NCI-H1092 treated with DMSO at 0.1 percent for 48 hours (cell line): Measurements from ENCODE around the gene ACOT4.
A peak's percentile ranks its signal among the peaks of the same experiment; 100 is the strongest.
"Not testable (repeated sequence)": the region's sequence is repeated elsewhere in the genome, so short reads cannot be mapped to it uniquely, and the experiment has no call there.

Experiments used
- DNase-seq: peaks from one replicate; lab custom pipeline; 2025; lab: John Stamatoyannopoulos, UW

ACOT4 gene

DNA sequence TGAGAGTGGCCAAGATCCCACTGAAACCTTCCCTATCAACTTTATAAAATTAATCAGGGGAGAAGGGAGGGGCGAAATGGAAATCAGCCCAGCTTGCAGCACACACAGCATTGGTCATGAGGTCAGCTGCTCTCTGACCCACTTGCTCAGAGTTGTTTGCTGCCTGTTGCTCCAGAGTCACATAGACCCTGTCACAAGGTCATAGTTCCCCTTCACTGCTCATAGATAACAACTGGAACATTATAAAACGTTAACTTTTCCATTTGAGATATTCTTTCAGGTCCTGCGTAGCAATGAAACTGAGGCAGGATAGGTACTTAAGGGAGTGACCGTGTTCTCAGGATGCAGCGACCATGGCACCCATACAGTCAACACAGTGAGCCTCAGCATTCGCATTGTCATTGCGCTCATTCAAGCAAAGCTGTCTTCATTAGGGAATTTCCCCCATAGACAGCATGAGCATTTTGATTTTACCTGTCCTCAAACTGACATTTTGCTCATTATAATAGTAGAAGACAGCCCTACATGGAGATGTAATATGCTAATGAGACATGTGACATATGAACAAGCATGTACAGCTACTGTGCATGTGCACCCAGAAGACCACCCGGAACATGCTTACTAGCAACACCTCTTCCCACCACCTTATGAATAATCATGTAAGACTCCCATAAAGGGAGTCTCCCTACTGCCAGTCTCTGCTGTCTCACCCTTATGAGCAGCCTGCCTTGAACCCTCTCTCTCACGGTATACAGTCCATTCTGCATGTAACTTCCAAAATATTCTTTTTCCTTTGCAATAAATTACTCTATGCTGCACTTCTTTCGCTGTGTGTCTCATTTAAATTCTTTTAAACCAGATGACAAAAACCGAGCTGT lies 9.3 kb upstream of the ACOT4 start:
- not testable (repeated sequence) for DNase-seq

DNA sequence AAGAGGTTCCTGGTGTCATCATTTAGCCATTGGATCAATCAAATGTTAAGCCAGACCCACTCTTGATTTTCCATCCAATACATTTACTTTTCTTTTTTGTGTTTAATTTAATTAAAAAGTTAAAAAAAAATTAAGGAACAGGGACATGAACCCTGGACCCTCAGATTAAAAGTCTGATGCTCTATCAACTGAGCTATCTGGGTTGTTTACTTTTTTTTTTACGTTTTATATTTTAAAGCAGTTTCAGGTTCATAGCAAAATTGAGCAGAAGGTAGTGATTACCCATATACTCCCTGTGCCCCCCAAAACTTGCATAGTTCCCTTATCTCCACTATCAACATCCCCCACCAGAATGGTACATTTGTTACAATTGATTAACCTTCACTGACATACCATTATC lies 3.0 kb upstream of the ACOT4 start:
- no peak for DNase-seq

DNA sequence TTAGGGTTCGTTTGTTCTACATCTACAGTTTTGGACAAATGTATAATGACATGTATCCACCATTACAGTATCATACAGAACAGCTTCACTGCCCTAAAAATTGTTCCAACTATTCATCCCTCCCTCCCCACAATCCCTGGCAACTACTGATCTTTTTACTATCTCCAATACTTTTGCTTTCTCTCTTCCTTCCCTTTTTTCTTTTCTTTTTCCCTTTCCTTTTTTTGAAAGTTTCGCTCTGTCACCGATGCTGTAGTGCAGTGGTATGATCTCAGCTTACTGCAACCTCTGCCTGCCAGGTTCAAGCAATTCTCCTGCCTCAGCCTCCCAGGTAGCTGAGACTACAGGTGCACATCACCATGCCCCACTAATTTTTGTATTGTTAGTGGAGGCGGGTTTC lies 2.6 kb upstream of the ACOT4 start:
- no peak for DNase-seq

DNA sequence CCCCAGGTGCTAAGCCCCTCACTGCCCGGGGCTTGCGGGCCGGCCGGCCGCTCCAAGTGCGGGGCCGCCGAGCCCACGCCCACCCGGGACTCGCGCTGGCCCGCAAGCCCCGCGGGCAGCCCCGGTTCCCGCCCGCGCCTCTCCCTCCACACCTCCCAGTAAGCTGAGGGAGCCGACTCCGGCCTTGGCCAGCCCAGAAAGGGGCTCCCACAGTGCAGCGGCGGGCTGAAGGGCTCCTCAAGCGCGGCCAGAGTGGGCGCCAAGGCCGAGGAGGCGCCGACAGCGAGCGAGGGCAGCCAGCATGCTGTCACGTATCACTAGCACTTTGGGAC lies 1.0 kb upstream of the ACOT4 start:
- DNase-seq = not testable (repeated sequence)

DNA sequence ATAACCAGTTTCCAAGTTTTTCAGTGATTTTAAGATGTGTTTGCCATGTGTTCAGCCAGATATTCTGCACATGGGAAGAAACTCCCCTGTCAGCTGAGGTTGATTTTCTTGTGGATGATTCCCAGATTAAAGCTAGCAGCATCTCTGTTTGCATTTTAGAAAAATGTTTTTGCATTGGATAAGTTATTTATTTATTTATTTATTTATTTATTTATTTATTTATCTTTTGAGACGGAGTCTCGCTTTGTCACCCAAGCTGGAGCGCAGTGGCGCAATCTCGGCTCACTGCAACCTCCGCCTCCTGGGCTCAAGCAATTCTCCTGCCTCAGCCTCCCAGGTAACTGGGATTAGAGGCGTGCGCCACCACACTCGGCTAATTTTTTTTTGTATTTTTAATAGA lies 2.8 kb downstream of the ACOT4 start:
- no peak for DNase-seq

DNA sequence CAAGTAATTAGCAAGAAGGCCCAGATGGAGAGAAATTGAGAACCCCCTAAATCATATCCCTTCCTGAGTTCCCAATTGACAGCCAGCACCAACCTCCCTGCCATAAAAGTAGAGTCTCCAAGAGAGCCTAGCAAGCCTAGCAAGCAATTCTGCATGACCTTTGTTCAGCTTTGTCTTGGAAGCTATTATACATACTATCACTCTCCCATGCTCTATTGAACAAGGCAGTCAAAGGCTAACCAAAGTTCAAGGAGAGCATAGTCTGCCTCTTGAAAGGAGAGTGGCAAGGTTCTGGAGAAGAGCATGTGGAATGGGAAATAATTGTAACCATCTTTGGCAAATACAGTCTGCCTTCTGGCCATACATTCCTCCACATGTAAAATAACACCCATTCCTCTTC lies 7.8 kb downstream of the ACOT4 start:
- no peak for DNase-seq

DNA sequence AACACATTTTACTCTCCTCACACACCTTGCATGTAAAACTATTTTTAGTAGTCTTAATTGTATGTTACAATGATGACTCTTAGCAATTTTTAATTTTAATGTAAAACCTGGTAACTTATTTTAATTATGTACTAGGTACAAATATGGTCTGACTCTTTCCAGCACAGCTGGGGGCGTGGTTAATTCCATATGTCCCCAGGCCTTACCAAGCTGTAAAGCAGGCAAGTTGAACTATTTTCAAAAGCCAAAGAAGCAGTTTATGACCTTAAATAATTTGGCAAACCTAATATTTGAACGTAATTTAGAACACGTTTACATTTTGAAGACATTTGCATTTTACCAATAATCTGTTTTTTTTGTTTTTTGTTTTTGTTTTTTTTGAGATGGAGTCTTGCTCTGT lies 11.3 kb downstream of the ACOT4 start:
- no peak for DNase-seq

- DNase-seq = no peak
Measured at GRCh38 chr14:73606271-73606670, 14.6 kb downstream of the ACOT4 start.

GRCh38 chr14:73607241-73607640 lies 15.6 kb downstream of the ACOT4 start:
- no peak for DNase-seq

- no peak for DNase-seq
Measured at GRCh38 chr14:73610687-73611086, 19.0 kb downstream of the ACOT4 start.

GRCh38 chr14:73612339-73613045 lies 20.8 kb downstream of the ACOT4 start, which contains the start of gene ACOT6:
Gene ACOT6 (plus strand): TSS chr14:73612517. CDS start chr14:73612572, 55 bp downstream.
- DNase-seq = peak; percentile 18

GRCh38 chr14:73613046-73613383 lies 21.3 kb downstream of the ACOT4 start:
- DNase-seq = no peak

- DNase-seq = no peak
Measured at GRCh38 chr14:73613419-73613963, 21.8 kb downstream of the ACOT4 start.

- DNase-seq = no peak
Measured at GRCh38 chr14:73616831-73617230, 25.2 kb downstream of the ACOT4 start.

- no peak for DNase-seq
Measured at GRCh38 chr14:73619524-73619923, 27.9 kb downstream of the ACOT4 start.

DNA sequence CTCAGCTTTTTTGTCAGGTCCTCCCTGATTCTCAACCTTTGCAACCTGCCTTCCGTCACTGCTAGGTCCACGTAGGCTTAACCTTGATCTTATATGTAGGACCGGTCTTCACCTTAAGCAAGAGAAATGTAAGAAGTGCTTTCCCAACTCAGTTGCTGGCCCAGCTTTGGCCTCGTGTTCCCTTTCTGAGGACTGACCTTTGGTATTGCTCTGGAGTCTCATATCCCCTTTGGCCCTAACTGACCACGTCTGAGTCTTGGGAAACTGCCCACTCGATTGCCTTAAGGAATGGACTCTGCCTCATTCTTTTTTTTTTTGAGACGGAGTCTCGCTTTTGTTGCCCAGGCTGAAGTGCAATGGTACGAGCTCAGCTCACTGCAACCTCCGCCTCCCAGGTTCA lies 28.6 kb downstream of the ACOT4 start:
- no peak for DNase-seq

DNA sequence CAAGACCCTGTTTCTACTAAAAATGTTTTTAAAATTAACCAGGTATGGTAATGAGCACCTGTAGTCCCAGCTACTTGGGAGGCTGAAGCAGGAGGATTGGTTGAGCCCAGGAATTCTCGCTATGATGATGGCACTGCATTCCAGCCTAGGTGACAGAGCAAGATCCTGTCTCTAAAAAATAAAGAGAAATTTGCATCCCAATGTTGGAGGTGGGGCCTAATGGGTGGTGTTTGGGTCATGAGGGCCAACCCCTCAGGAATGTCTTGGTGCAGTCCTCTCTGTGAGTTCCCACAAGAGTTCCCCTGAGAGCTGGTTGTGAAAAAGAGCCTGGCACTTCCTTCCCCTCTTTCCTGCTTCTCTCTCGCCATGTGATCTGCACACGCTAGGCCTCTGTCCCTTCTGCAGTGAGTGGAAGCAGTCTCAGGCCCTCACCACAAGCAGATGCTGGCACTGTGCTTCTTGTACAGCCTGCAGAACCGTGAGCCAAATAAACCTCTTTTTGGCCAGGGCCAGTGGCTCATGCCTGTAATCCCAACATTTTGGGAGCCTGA lies 31.9 kb downstream of the ACOT4 start:
- no peak for DNase-seq

GRCh38 chr14:73625706-73626105 lies 34.0 kb downstream of the ACOT4 start:
- no peak for DNase-seq

- no peak for DNase-seq
Measured at GRCh38 chr14:73627151-73627558, 35.5 kb downstream of the ACOT4 start.

DNA sequence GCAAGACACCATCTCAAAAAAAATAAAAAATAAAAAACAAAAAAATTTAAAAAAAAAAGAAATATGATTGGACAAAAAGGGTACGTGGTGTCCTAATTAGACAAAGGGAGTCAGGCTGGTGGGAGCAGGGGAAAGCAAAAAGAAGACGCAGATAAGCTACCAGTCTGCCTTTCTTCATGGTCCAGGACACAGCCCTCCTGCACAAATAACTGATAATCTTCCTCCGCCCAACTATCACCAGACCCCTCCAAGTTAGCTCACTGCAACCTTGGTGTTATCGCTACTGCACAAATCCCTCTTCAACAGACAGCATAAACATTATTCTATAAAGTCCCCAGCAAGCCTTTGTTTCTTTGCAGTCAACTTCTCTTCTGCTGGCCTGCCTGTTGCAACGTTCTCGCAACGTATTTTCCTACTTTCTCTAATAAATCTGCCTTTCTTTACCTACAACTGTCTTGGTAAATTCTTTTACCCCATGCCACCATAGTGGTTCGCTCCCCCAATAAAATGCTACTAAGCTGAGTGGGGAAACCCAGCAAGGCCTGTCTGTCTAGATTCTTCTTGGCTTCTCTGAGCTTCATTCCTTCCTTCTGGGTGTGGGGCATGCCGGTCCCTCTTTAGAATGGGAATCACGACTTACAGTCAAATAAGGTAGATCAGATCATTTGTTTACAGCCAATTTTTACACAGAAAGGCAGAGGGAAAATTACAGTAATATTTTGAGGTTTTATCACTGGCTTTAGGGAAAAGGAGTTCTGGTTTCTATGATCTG lies 38.5 kb downstream of the ACOT4 start:
- DNase-seq = no peak

GRCh38 chr14:73633116-73634010 lies 41.7 kb downstream of the ACOT4 start:
- peak; percentile 42 for DNase-seq
